Measurements from ENCODE around the gene TMEM245.

The TMEM245 gene

DNA sequence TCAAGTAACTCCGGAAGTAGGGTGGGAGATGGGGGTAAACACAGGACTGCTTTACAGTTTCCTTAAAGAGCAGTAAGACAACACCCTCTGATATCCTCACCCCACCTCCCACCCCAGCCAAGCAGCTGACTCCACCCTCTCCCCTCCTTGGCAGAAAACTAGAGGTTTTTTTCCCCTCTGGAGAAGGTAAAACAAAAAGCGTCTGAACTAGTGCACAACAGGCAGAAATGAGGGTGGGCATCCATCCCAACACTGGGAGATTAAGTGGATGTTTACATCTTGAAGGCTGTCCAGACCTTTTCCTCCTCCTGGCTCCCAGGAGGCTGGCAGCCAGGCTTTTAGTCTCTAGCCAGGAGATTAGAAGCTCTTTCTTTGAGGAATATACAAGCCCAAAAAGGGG lies 92.6 kb downstream of the TMEM245 start:
- DNase-seq (ENCODE audit: low read depth in 2 of 2), result no peak

GRCh38 chr9:109026306-109026705 lies 93.4 kb downstream of the TMEM245 start:
- no peak for DNase-seq (ENCODE audit: low read depth in 2 of 2)

GRCh38 chr9:109022873-109023272 lies 96.9 kb downstream of the TMEM245 start:
- DNase-seq (ENCODE audit: low read depth in 2 of 2), result no peak

- no peak for DNase-seq (ENCODE audit: low read depth in 2 of 2)
Measured at GRCh38 chr9:109020581-109021511, 98.9 kb downstream of the TMEM245 start.

GRCh38 chr9:109020113-109020512 lies 99.6 kb downstream of the TMEM245 start:
- no peak for DNase-seq (ENCODE audit: low read depth in 2 of 2)

- DNase-seq (ENCODE audit: low read depth in 2 of 2), result no peak
Measured at GRCh38 chr9:109019420-109019819, 100.3 kb downstream of the TMEM245 start.

GRCh38 chr9:109017493-109017892 lies 102.3 kb downstream of the TMEM245 start:
- DNase-seq (ENCODE audit: low read depth in 2 of 2), result no peak

GRCh38 chr9:109017061-109017460 lies 102.7 kb downstream of the TMEM245 start:
- no peak for DNase-seq (ENCODE audit: low read depth in 2 of 2)

DNA sequence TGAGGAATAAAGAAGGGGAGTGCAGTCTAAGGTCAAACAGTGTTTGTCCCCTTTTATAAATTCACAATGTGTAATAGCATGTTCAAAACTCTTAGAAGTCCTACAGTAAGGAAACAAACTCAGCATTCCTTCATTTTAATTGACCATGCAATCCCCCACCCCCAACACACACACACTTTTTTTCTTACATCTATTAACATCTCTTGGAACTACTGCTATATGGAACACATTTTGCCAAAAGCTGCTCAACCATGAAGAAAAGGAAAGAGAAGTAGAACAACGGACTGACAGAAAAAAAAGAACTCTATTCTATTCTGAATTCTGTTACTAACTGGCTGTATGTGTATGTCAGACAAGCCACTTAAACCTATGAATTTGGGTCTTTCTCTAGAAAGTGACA lies 103.6 kb downstream of the TMEM245 start:
- no peak for DNase-seq (ENCODE audit: low read depth in 2 of 2)

DNA sequence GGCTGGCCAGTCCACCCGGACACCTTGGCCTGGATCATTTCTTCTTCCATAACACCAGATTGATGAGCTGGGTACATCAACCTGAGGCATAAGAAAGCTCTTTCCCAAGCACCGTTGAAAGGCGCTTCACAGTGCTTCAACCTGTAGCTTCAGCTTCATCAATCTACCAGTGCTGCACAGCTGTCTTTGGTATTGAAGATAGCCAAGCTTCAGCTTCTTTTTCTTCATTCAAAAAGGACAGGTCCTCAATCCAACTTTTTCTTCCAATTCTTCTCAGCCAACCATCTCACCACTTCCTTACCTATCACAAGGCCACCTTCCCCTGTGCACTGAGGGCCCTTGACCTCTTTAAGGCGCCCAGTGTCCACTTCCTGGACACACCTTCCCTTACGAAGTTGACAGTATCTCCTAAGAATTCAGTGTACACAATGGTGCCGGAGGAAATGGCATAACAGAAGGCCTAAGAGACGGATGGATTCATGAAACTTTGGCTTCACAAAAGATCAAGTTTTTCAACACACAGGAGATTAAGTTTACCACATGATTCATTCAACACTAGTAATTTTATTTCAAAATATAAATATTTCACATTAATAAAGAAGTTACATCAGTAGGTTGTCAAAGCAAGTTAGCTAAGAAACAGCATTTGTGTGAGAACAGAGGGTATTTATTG lies 105.0 kb downstream of the TMEM245 start:
- no peak for DNase-seq (ENCODE audit: low read depth in 2 of 2)

DNA sequence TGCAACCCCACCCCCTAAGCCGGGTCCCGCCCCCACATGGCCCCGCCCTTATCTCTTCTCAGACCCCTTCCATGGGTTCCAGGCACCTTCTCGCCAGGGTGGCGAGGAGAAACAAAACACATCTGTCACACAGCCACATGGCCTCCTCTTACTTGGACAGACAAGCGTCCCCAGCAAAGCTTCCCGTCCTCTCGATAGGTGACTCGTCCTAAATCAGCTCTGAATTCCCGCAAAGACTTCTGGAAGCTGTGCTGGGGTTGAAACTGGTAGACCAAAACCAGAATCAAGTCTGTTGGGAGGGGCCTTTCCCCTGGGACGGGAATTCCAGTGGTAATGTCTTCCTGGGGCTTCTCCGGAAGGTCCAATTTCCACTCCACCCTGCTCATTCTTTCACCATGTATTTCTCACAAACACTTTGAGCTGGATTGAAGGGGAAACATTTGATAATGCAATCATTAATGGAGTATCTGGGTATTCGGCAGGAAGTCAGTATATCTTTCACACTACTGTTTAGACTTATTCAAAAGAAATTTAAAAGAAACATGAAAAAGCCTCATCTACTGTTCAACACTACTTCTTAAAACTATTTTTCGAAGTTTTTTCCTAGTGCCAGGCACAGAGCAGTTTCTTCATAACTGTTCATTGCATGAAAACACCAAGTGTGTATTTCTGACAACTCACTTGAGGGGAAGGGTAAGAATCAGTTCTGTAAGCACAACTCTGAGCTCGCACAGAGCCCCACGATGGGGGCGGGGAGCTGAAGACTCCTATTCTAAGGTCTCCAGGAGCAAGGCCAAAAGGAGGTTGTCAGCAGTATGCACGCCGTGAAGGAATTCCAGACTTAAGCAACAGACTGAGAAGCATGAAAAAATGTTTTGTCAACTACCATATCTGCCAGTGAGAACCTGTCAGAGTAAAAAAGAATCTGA lies 105.8 kb downstream of the TMEM245 start:
- no peak for DNase-seq (ENCODE audit: low read depth in 2 of 2)

GRCh38 chr9:109012876-109013678 lies 106.7 kb downstream of the TMEM245 start, which contains the start of gene CTNNAL1:
TSS of gene CTNNAL1 (minus strand) at chr9:109013499. CDS start at chr9:109013442, 57 bp downstream.
- DNase-seq (ENCODE audit: low read depth in 2 of 2), result peak; percentile 68 to 72

DNA sequence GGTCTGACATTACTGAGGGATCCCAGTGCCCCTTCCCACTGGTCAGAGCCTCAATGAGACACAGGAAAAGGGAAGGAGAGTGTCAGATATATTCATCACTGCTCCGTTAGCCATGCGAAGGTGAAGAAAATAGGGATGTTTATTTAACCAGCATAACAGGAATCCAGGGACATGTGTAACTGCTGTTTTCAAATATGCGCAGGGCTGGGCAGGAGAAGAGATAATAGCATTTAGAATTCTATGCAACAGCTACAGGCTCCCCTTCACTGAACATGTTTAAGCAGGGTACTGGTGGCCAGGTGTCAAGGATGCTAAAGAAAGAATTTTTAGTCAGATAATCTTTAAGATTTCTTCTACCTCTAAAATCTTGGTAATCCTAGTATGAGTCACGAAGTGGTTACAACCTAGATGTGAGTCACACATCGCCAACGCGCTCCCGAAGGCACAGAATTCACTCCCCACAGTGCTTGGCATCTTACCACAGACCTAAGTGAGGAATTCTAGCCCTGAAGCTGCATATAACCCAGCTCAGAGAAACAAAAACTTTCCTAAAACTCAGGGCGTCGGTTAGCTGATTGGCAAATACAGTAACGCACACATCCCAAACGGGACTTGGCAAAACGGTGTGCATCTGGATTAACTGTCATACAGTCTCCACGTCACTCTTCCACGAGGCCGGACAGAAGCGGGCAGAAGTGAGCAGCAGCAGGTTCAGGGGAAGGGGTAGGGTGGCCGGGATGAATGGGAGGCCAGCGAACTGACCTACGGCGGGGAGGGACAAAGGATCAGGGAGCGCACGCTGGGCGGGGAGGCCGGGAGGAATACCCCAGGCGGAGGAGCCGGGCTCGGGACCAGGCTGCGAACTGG lies 107.5 kb downstream of the TMEM245 start:
- DNase-seq (ENCODE audit: low read depth in 2 of 2), result peak in 1 of 2 donors; percentile 28

DNA sequence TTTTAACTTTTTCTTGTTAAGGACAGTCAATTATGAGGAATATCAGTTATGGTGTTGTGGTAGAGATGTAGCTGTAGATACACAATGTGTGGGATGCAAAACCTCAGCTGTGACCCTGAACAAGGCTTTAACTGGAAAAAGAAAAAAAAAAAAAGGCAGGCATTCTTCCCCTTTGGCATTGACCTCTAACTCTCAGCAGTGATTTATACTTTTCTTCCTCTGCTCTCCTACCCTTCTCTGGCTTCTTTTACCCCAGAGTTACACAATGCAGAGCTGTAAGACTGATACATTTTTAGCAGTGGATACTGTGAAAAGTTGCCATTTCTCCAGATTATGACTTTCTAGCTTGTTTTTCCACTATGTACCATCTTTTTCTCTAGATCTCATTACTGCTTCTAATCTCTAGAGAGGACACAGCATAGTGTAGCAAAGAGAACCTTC lies 108.5 kb downstream of the TMEM245 start:
- DNase-seq (ENCODE audit: low read depth in 2 of 2), result no peak

GRCh38 chr9:109010746-109011145 lies 109.0 kb downstream of the TMEM245 start:
- peak; percentile 33 to 60 for DNase-seq (ENCODE audit: low read depth in 2 of 2)

DNA sequence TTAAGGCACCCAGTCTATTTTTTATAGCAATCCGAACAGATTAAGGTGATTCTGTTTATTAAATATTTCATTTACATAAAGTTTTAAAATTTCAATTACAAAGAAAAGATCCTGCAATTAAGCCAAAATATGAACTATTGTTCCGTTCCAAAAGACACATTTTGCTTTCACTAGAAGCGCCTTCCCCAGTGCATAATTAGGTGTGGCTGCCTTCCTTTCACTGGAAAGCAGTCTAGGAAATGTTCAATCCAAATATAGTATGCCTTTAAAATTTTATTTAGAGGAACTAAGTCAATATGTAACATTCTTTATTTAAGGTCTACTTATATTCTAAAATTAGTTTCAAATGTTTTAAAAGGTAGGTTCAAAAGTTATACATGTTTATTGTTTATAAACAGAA lies 114.1 kb downstream of the TMEM245 start:
- no peak for DNase-seq (ENCODE audit: low read depth in 2 of 2)

GRCh38 chr9:109003116-109003515 lies 116.6 kb downstream of the TMEM245 start:
- no peak for DNase-seq (ENCODE audit: low read depth in 2 of 2)

DNA sequence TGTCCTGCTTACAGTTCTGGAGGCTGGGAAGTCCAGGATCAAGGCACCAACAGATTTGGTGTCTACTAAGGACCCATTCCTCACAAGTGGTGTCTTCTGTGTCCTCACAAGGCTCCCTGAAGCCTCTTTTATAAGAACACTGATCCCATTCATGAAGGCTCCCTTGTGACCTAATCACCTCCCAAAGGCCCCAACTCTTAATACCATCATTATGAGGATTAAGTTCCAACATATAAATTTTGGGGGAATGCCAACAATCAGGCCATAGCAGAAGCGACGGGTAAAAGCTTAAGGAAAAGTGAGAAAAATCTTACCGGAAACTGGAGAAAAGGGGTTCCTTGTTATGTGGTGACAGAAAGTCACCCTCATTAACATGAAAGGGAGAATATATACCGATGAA lies 117.6 kb downstream of the TMEM245 start:
- DNase-seq (ENCODE audit: low read depth in 2 of 2), result no peak

- DNase-seq (ENCODE audit: low read depth in 2 of 2), result no peak
Measured at GRCh38 chr9:109001275-109001676, 118.5 kb downstream of the TMEM245 start.

GRCh38 chr9:108997112-108997511 lies 122.6 kb downstream of the TMEM245 start:
- DNase-seq (ENCODE audit: low read depth in 2 of 2), result no peak
